ENCODE measurements around the gene BNIPL.

Gene BNIPL

GRCh38 chr1:151032164-151032563 is 4.2 kb upstream of the BNIPL start:
- no peaks in the 10 kb centered on the region for H3K27me3 ChIP-seq (replicated peaks; ENCODE audit: insufficient read depth, low read length)
- no peaks in the 10 kb centered on the region for H3K4me1 ChIP-seq (ENCODE audit: low read length)
- no peak overlapping the region for H3K4me2 ChIP-seq (ENCODE audit: low read depth, low read length)
- no peak overlapping the region for H3K9ac ChIP-seq (ENCODE audit: low read length)
- no peaks in the 10 kb centered on the region for H3K9me3 ChIP-seq (replicated peaks; ENCODE audit: insufficient read depth, low read length)
- no peaks in the 10 kb centered on the region for H3K79me2 ChIP-seq (ENCODE audit: low read length)
- no peak overlapping the region for H2AFZ ChIP-seq (ENCODE audit: low read length)
- no peaks in the 10 kb centered on the region for H3K9me2 ChIP-seq (replicated peaks; ENCODE audit: insufficient read depth, low read length)
- TF ChIP-seq EZH2 (optimal IDR thresholded peaks at IDR 0.05; ENCODE audit: low read depth, low read length): no peak
- no peak for TF ChIP-seq EZH2phosphoT487 (IDR thresholded peaks at IDR 0.05; ENCODE audit: low read length)
- TF ChIP-seq CTCF (IDR thresholded peaks at IDR 0.05; ENCODE audit: low read length): no peak
- no peak overlapping the region for H3K4me3 ChIP-seq (ENCODE audit: low read length)
- H3K27ac ChIP-seq (ENCODE audit: low read length): no peak overlapping the region
- no peaks in the 10 kb centered on the region; the same call in 1 of the 2 replicates for H3K36me3 ChIP-seq (replicated peaks; ENCODE audit: insufficient read depth, low read length)
- no peak for DNase-seq
- H4K20me1 ChIP-seq (ENCODE audit: insufficient read depth, low read length): no peaks in the 10 kb centered on the region
- H3F3A ChIP-seq (ENCODE audit: insufficient read depth, low read length): no peaks in the 10 kb centered on the region

GRCh38 chr1:151035167-151035566 is 1.2 kb upstream of the BNIPL start:
- no peaks in the 10 kb centered on the region for H3K9me3 ChIP-seq (replicated peaks; ENCODE audit: insufficient read depth, low read length)
- TF ChIP-seq EZH2phosphoT487 (IDR thresholded peaks at IDR 0.05; ENCODE audit: low read length): no peak
- no peak overlapping the region for H3K27ac ChIP-seq (ENCODE audit: low read length)
- H3K4me3 ChIP-seq (ENCODE audit: low read length): no peak overlapping the region
- H3K4me1 ChIP-seq (ENCODE audit: low read length): no peaks in the 10 kb centered on the region
- no peaks in the 10 kb centered on the region for H3K9me2 ChIP-seq (replicated peaks; ENCODE audit: insufficient read depth, low read length)
- H4K20me1 ChIP-seq (ENCODE audit: insufficient read depth, low read length): no peaks in the 10 kb centered on the region
- H3K36me3 ChIP-seq (replicated peaks; ENCODE audit: insufficient read depth, low read length): no peaks in the 10 kb centered on the region
- no peaks in the 10 kb centered on the region for H3K79me2 ChIP-seq (ENCODE audit: low read length)
- H3K9ac ChIP-seq (ENCODE audit: low read length): no peak overlapping the region
- H3K27me3 ChIP-seq (replicated peaks; ENCODE audit: insufficient read depth, low read length): no peaks in the 10 kb centered on the region
- no peaks in the 10 kb centered on the region for H3F3A ChIP-seq (ENCODE audit: insufficient read depth, low read length)
- H2AFZ ChIP-seq (ENCODE audit: low read length): no peak overlapping the region
- DNase-seq: no peak
- H3K4me2 ChIP-seq (ENCODE audit: low read depth, low read length): no peak overlapping the region

GRCh38 chr1:151037032-151037431 is 646 bp downstream of the BNIPL start:
- no peak overlapping the region for H3K4me2 ChIP-seq (ENCODE audit: low read depth, low read length)
- H4K20me1 ChIP-seq (ENCODE audit: insufficient read depth, low read length): no peaks in the 10 kb centered on the region

More at GRCh38 chr1:151037032-151037431, 646 bp downstream of the BNIPL start:
- Histone ChIP-seq H3K9ac (ENCODE audit: low read length) (no peak overlapping the region), H3K79me2 (ENCODE audit: low read length) (no peaks in the 10 kb centered on the region), H3K4me1 (ENCODE audit: low read length) (no peaks in the 10 kb centered on the region), H3K36me3 (replicated peaks; ENCODE audit: insufficient read depth, low read length) (no peaks in the 10 kb centered on the region), H2AFZ (ENCODE audit: low read length) (no peak overlapping the region), H3F3A (ENCODE audit: insufficient read depth, low read length) (no peaks in the 10 kb centered on the region), H3K27ac (ENCODE audit: low read length) (no peak overlapping the region), H3K9me2 (replicated peaks; ENCODE audit: insufficient read depth, low read length) (no peaks in the 10 kb centered on the region), H3K9me3 (replicated peaks; ENCODE audit: insufficient read depth, low read length) (no peaks in the 10 kb centered on the region), H3K27me3 (replicated peaks; ENCODE audit: insufficient read depth, low read length) (no peaks in the 10 kb centered on the region), H3K4me3 (ENCODE audit: low read length) (no peak overlapping the region)
- DNase-seq: no peak
- no peak for TF ChIP-seq EZH2 (optimal IDR thresholded peaks at IDR 0.05; ENCODE audit: low read depth, low read length)
- no peak for TF ChIP-seq CTCF (IDR thresholded peaks at IDR 0.05; ENCODE audit: low read length)
- no peak for TF ChIP-seq EZH2phosphoT487 (IDR thresholded peaks at IDR 0.05; ENCODE audit: low read length)
